Activated T-cell treated with anti-CD3 and anti-CD28 coated beads for 4 hours (primary cell): ENCODE measurements around the gene PTPRJ.

Experiments used
- DNase-seq: peaks from one replicate; pipeline ENCODE4 v3.0.0-alpha.2; 2020

PTPRJ gene

GRCh38 chr11:47969401-47969800 is 11.0 kb upstream of the PTPRJ start:
- no peak for DNase-seq

GRCh38 chr11:47971501-47971900 is 8.9 kb upstream of the PTPRJ start:
- no peak for DNase-seq

GRCh38 chr11:47973173-47973572 is 7.2 kb upstream of the PTPRJ start:
- DNase-seq, result no peak

GRCh38 chr11:47976931-47977330 is 3.4 kb upstream of the PTPRJ start:
- no peak for DNase-seq

- no peak for DNase-seq
Observed at GRCh38 chr11:47977623-47978022, 2.7 kb upstream of the PTPRJ start.

GRCh38 chr11:47979378-47980087 is 826 bp upstream of the PTPRJ start:
- no peak for DNase-seq

- DNase-seq, result no peak
Observed at GRCh38 chr11:47980907-47981621, 705 bp downstream of the PTPRJ start.

- DNase-seq, result no peak
Observed at GRCh38 chr11:47981667-47982404, 1.5 kb downstream of the PTPRJ start.

- DNase-seq, result no peak
Observed at GRCh38 chr11:47982616-47983015, 2.3 kb downstream of the PTPRJ start.

GRCh38 chr11:47983464-47984397 is 3.4 kb downstream of the PTPRJ start:
- no peak for DNase-seq

GRCh38 chr11:47986219-47986618 is 5.9 kb downstream of the PTPRJ start:
- no peak for DNase-seq

GRCh38 chr11:47986742-47987141 is 6.4 kb downstream of the PTPRJ start:
- DNase-seq, result no peak

- no peak for DNase-seq
Observed at GRCh38 chr11:47987310-47987709, 7.0 kb downstream of the PTPRJ start.

- DNase-seq, result no peak
Observed at GRCh38 chr11:47987781-47988180, 7.4 kb downstream of the PTPRJ start.

- no peak for DNase-seq
Observed at GRCh38 chr11:47989779-47990178, 9.4 kb downstream of the PTPRJ start.

GRCh38 chr11:47991266-47991830 is 11.0 kb downstream of the PTPRJ start:
- DNase-seq, result no peak

- no peak for DNase-seq
Observed at GRCh38 chr11:47991894-47992293, 11.5 kb downstream of the PTPRJ start.

GRCh38 chr11:47992959-47993820 is 12.8 kb downstream of the PTPRJ start:
- DNase-seq, result no peak

GRCh38 chr11:47994417-47994816 is 14.1 kb downstream of the PTPRJ start:
- no peak for DNase-seq

- no peak for DNase-seq
Observed at GRCh38 chr11:47995360-47995769, 15.0 kb downstream of the PTPRJ start.
